GM21529 (cell line): ENCODE measurements around the gene ACIN1.

ENCODE experiments used
- ATAC-seq: cut with Tn5 transposase; IDR thresholded peaks from one replicate; pipeline ENCODE4 v1.9.1; 2021; ENCODE audit not compliant: unreplicated experiment

Gene ACIN1

DNA sequence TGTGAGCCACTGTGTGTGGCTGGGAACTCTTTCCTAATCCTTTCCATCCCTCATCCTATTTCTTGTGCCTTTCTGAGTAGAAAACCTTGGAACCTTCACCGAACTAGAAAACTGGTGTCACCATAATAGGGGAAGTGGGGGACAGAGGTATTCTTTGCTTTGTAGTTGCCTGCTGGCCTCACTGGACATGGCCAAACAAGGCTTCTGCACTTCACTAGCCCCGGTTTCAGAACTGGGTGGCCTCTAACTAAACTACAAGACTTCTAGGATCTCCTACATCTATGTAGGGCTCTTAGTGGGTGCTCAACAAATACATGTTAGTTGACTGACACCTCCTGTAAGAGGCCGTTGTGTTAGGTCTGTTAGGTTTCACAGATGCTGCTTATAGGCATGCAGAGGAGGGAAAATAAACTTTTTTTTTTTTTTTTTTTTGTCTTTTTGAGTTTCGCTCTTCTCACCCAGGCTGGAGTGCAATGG, 10.4 kb upstream of the ACIN1 start:
- no peak for ATAC-seq

DNA sequence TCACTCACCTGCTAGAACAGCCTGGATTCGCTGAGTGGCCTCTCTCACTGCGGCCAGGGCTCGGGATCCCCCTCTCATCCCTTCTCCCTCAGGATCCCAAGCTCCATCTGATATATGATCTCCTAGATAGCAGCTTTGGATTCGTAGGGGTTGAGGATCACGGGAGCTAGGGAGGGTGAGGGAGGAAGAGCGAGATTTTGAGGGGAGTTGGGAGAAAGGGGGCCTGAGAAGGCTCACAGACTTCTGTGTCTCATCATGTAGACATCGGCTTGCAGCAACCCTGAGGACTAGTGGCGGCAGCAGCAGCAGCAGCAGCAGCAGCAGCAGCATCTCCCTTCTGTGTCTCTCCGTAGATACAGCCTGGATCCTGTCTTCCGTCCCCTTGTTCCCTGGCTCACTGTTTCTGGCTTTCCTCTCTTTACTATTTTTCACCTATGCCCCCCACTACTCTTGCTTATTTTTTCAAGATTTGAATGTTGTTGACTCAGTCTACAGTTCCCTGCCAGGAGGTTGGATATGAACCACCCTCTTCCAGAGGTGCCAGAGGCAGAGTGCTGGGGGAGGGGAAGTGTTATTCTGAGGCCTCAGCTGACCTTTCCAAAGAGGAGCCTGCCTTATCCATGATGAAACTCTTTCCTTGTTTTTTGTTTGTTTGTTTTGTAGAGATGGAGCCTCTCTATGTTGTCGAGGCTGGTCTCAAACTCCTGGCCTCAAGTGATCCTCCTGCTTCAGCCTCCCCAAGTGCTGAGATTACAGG, 9.8 kb upstream of the ACIN1 start, which contains the start of gene CIROP:
TSS of gene CIROP (minus strand) at position 399 of the 757 bp plus-strand sequence. CDS start at position 330, 69 bp downstream.
- no peak for ATAC-seq

DNA sequence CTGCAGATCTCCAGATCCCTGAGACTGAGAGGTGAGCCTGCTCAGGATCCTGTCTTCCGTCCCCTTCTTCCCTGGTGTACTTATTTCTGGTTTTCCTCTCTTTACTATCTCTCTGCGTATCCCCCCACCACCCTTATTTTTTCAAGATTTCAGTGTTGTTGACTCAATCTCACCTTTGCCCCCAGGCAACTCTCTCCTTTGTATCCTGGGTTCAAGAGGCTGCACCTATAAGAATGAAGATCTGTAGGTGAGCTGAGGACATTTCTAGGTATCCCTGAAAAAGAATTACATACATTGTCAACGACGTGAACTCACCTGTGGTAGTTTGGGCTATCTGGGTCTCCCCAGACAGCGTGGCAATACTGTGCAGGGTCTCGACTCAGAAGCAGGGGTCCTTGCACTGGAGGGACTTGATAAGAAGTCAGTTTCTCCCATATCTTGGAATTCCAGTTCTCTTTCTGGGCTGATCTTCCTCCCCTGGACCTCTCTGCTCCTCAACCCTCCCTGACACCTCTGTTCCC, 9.2 kb upstream of the ACIN1 start:
- no peak for ATAC-seq

DNA sequence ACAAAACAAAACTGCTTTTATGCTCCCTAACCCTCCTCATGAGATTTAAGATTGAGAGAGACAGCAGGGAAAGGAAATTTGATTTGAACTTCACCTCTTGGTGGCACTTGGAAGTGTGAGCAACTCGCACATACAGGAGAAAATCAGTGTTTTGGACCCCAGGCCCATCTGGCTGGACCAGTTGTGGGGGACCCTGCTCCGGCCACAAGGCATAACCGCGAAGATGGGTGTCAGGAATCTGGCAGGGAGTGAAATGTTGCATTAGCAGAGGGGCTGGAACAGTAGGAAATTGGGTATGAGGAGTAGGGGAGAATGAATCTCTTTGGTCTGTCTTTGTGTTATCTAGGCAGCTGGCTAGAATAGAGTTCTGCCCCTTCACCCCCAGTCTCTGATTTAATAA, 8.6 kb upstream of the ACIN1 start:
- ATAC-seq: no peak

DNA sequence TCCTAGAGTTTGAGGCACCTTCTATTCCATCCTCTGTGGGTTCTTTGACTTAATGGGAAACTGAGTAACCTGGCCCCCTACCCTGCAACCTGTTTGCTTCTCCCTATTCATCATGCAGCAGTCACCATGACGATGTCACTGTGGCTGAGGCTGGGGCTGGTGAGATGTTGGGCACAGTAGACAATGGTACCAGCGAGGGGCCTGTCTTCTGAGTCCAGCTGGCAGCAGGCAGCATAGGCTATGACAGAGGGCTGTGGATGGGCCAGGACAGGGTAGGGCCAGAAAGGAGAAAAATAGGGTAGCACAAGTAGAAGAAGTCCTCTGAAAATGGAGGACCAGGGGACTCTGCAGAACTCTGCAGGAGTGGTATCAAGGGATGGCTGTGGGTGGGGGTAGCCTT, 7.9 kb upstream of the ACIN1 start:
- no peak for ATAC-seq

DNA sequence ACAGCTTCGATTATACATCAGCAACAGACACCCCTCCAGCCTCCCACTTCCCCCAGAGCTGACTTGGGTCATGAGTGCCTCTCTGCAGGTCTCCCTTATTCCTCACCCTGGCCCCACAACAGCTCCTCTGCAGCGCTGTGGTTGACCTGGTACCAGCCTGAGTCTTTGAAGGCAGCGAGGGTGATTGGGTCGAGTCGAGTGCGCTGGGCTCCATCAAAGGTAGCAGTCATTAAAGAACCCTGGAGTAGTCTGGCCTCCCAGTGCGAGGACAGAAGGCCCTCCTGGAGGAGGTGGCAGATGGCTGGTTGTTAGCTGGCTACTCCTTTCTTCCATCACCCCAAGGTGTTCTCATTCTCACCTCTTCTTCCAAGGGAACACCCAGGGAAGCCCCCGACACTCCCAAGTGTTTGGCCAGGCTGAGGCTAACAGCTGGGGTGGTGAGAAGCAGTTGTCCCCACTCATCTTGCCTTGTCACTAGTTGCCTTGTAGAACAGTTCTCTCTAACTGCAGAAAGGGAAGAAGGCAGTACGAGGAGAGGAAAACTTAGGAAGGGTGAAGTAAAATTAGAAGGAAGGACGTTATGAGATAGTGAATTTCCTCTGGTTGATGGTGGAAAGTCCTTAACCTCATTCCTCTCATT, 7.2 kb upstream of the ACIN1 start:
- ATAC-seq: no peak

DNA sequence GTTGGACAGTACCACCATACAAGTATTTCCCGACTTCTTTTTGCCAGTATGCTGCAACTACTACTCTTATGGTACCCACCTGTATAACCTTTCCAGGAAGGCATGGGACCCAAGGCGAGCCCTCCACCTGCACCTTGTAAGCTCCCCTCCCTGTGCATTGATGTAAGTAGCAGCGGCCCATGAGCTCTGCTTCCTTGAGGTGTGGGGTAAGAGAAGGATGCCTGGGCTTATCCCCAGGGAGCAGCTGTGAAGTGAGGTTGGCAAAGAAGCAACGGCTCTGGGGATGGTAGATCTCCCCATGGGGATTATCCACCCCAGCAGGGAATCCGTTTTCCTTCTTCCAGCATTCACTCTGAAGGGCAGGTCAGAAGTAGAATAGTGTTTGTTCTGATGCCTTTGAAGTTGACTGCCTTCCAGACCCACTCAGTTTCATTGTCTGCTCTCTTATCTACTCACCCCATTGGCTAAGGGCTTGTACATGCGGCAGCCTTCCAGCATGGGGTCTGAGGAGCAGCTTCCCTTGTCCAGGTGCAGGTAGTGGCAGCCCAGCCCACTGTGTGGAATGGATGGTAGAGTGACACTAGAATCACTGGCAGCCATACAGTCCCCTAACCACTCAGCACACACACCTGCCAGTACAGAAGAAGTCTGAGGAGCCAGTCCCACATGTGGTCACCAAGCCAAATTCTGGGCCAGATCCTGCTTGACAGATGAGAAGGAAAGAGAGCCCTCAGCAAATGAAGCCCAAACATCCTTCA, 6.5 kb upstream of the ACIN1 start:
- ATAC-seq: no peak

DNA sequence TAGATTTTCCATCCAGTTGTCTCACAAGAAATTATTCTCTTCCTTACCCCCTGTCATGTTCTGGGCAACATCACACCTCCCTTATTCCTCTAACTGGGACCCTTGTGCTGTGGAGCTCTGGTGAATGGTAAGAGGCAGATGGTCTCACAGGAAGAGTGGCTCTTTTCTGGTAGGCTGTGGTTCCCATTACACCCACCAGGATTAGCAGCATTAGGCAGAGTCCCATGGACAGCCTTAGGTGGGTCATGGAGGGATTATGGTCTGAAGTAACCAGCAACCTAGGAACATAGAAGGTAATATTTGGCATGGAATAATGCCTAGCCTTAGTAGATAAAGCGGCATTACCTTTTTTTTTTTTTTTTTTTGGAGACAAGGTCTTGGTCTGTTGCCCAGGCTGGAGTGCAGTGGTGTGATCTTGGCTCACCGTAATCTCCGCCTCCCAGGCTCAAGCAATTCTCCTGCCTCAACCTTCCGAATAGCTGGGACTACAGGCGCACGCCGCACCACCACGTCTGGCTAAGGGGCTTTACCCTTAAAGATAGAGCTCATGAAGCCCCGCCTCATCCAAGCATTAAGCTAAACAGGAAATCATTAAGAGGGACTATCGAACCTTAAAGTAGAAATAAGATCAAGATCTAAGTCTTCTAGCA, 4.4 kb upstream of the ACIN1 start:
- no peak for ATAC-seq

DNA sequence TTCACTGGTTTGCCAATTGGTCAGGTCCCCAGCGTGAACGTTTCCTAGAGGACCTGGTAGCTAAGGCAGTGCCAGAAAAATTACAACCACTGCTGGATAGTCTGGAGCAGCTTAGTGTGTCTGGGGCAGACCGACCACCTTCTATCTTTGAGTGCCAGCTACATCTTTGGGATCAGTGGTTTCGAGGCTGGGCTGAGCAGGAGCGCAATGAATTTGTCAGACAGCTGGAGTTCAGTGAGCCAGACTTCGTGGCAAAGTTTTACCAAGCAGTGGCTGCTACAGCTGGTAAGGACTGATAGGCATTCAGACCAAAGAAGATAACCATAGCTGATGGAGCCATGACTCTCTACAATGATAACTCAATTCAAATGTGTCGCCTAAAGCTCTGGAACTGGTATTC, 2.9 kb upstream of the ACIN1 start:
- no peak for ATAC-seq

DNA sequence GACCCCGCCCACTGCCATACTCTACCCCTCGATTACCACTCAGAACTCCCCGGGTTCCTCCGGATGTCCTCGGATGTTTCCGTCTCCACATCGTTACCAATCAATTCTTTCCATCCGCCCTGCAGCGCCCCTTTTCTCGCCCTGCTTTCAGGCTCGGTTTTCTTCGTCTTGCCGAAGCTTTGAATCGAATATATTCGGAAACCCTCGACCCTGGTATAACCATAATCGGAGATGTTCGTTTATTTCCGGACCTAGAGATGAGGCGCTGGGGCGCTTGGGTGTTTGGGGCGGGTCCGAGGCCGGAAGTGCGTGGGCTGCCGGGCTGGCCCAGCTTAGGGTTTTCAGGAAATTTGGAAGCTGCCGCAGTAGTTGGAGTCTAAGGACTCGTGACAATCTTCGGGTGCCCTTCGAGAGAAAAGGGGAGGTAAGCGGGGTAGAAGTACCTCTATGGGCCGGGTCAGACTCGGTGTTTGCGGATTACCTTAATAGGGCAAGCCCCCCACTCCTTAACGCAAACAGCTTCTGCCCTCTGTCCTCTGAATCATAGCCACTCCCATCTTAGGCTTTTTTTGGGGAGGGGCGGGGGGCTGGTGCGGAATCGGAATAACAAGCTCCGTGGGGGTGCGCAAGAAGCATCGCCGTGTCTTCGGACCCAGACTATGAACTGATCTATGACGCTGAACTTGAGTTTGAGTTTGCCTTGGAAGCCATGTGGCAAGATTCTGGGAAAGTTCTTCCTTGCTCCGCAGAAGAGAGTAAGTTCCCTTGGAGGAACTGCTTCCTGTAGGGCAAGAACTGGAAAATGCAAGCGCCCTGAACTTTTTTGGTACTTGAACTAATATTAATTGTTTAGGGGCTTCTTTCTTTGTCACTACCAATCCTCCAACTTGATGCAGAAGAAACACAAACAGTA, 516 bp upstream of the ACIN1 start, which contains the start of gene C14orf119:
TSS of gene C14orf119 (plus strand) at position 310 of the 913 bp plus-strand sequence. CDS start 2,154 bp downstream, outside the sequence.
- peak; percentile 93 for ATAC-seq

DNA sequence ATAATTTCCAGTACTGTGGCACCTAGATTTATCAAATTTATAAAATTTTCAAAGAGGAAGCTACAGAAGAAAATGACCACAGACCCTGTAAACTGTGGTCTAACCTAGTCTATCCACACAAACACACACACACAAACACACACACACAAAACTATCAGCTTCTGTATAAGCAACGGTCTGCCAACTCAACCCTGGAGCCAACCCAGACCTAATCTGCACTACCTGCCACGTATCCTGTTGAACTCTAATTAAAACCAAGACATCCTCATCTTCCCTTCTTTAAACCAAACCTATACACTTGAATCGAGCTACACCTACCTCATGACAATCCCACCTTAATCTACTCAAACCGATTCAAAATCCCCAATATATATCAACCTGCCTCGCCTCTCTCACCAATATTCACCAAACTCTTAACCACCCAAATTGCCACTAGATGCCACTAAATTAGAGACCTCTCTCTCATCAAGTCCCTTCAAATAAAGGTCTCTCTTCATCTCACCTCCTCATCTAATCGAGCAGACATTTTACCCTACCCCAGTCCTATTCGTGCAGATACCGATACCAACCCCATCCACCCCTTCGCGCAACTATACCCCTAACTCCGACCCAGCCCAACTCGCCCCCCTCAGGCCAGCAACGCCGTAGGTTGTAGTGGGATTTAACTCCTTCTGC, 808 bp downstream of the ACIN1 start:
- ATAC-seq: no peak

DNA sequence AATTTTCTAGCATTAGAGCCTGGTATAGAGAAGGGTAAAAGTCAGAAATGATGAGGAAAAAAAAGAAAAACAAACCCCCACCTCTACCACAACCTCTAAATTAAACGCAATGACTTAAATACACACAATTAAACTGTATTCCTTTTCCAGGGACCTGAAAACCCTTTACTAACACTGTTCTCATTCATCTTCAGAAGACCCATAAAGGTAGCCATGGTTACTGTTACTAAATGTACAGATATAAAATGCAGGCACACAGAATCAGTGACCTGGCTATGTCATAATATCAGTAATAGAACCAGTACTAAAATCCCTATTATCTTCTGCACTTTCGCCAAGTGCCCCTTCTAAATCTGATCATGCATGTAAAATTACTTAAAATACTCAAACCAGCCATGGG, 1.4 kb downstream of the ACIN1 start:
- no peak for ATAC-seq

DNA sequence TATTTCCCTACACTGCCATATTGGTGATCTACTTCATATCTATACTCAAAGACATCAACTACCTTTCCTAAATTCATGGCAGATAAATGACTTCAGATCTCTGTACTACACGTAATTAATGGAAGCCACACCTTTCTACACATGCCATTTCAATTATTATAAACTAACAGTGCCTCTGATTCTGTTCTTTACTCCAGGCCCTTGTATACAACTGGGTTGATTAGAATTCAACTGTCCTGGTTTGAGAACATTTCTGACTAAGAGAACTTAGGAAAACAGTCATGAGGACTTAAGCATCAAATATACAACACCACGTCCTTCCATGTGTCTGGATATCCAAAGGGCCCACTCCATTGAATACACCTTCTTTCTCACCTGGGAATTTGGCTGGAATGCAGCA, 1.8 kb downstream of the ACIN1 start:
- no peak for ATAC-seq

DNA sequence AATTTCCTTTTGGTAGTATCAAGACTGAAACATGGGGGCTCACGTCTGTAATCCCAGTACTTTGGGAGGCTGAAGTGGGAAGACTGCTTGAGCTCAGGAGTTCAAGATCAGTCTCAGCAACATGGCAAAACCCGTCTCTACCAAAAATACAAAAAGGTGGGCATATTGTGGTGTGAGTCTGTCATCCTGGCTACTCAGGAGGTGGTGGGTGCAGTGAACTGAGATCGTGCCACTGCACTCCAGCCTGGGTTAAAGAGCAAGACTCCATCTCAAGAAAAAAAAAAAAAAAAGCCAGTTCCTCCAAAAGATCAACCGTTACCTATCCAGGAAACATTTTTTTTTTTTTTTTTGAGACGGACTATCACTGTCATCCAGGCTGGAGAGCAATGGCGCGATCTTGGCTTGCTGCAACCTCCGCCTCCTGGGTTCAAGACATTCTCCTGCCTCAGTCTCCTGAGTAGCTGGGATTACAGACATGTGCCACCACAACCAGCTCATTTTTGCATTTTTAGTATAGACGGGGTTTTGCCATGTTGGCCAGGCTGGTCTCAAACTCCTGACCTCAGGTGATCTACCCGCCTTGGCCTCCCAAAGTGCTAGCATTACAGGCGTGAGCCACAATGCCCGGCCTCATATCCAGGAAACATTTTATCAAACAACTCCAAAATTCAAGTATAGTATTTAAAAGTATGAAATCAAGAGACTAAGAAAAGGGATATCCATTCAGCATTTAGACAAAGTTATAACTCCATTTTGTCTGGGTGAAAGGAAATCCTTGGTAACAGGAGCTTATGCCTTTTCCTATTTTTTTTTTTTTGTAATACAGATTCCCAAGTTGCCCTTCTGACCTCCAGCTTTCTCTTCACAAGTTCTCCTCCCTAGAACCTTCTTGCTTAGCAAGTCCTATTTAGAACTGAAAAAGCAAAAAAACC, 3.4 kb downstream of the ACIN1 start:
- no peak for ATAC-seq

DNA sequence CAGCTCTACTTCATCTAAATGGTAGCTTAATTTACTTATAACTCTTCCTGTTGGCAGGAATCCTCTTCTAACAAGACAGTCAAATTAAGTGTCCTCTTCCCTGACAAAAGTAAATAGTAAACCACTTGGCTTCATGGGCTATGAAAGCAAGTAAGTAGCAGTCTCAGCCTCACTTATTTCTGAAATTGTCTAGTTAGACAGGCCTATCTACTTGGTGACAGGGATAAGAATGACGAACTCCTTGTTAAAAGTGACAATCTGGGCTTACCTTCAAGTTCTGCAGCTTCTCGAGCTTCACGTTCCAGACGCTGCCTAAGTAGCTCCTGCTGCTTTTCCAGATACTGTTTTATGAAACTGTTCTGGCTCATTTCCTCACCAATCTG, 4.7 kb downstream of the ACIN1 start:
- no peak for ATAC-seq

DNA sequence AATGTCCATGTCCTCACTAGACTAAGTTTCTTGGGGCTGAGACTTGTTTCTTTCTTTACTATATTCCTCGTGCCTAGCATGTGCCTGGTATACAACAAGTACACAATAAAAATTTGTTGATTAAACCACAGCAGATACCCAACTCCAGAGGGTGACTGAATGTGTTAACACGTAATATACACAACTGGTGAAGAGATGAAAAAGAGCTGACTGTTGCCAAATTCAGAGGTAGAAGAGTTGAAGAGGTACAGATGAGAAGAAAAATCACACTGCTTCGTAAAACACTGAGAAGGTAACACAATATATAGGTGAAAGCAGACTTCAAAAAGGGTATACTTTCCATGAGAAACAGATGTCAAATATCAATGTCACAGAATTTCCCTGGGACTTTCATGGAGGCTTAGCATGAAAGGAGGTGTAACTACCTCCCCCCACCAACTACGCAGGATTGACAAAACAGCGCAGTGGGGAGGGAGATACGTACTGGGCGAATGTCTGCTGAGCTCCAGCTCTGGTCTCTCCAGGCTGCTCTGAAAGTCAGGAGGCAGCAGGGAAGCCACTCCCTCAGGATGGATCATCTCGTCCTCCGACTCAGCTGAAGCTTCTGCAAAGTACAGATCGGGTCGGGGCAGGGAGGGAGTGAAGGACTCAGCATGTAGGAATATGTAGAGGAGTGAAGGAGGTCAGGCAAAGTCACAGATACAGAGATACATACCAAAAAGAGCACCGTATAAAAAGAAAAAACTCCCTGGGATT, 5.3 kb downstream of the ACIN1 start:
- ATAC-seq: no peak

DNA sequence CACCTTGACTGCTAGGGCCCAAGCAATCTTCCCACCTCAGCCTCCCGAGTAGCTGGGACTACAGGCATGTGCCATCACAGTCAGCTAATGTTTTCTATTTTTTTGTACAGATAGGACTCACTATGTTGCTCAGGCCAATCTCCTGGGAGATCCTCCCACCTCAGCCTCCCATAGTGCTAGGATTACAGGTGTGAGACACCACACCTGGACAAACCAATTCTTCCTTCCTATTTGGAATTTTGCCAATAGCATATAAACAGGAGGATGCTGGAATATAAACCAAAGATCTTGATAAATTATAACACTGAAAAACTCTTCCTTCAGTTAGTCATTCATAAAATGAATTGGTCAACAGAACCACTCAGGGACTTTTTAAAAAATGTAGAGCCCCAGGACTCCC, 8.4 kb downstream of the ACIN1 start:
- no peak for ATAC-seq

DNA sequence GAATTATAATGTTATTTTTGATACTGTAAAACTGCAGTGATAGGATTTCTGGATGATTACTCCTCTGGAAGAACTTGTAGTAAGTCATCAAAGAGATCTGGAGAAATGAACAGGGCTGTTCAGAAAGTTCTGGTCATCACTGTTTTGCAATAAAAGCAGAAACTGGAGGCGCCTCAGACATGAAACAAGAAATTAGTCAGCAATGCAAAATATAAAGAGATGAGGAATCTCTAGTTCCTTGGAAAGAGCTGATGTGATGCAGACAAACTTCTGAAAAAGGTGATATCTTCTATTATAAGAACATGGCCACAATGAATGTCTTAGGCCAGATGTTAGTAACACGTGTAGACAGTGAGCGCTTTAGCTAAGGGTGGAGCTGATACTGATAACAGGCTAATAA, 9.5 kb downstream of the ACIN1 start:
- no peak for ATAC-seq
